Ascending aorta (tissue), 2 donors: ENCODE results near the gene TBC1D10B. TPM values are rescaled to one million over a fixed set of nuclear protein-coding genes. Genes with fewer than 3 reads are reported as not detected.
"Not testable (repeated sequence)": the region's sequence is repeated elsewhere in the genome, so short reads cannot be mapped to it uniquely, and the experiment has no call there.

Experiments
- DNase-seq, 2 donors: peaks; one replicate each; pipeline ENCODE4 v3.0.0-alpha.2; 2019; ENCODE audit warnings: low spot score in 2 of 2
- H3K27ac ChIP-seq, 2 donors: fragments of 200-600 bp; sonication (generic); one replicate each; pipeline ENCODE4 v1.5.1; 2016 to 2017; ENCODE audit warnings: mild to moderate bottlenecking in 1 of 2
- H3K27me3 ChIP-seq: fragments of 200-600 bp; sonication (generic); one replicate; pipeline ENCODE4 v1.5.1; 2017
- H3K36me3 ChIP-seq, 2 donors: fragments of 200-600 bp; sonication (generic); one replicate each; pipeline ENCODE4 v1.5.1; 2016
- H3K4me1 ChIP-seq, 2 donors: fragments of 200-600 bp; sonication (generic); one replicate each; pipeline ENCODE4 v1.5.1; 2016 to 2017; ENCODE audit warnings: mild to moderate bottlenecking in 1 of 2
- H3K4me3 ChIP-seq, 2 donors: fragments of 200-600 bp; sonication (generic); one replicate each; pipeline ENCODE4 v1.5.1; 2016 to 2017; ENCODE audit warnings: mild to moderate bottlenecking in 1 of 2
- H3K9me3 ChIP-seq, 2 donors: fragments of 200-600 bp; sonication (generic); one replicate each; pipeline ENCODE4 v1.5.1; 2016
- CTCF ChIP-seq, 3 experiments: fragments of 200-600 bp in 2 of 3; fragments of 450-650 bp in 1 of 3; sonication (generic) in 2 of 3; IDR thresholded peaks; one replicate each; pipeline ENCODE4 v1.5.1; 2016 to 2019; ENCODE audit warnings: antibody characterized with exemption in 3 of 3, mild to moderate bottlenecking in 1 of 3, moderate library complexity in 1 of 3
- intact Hi-C: fragments of 100-400 bp; cut with DNase I; formaldehyde crosslinking; loops from one replicate; pipeline ENCODE4 v1.15.1; 2023
- total RNA-seq: library from RNA; depleted of rRNA; stranded (reverse); fragments of >200 nt; gene quantifications from one replicate; pipeline ENCODE4 v1.1.0, GENCODE V29; 2016

Gene TBC1D10B
- total RNA-seq, 1 donor from 2014 or later: 20.9 TPM

- Histone ChIP-seq H3K27ac (no peak overlapping the region), H3K27me3 (no peaks in the 10 kb centered on the region), H3K4me3 (no peak overlapping the region), H3K9me3 (no peaks in the 10 kb centered on the region), H3K4me1 (peaks cover 11 to 15% of the 10 kb centered on the region in 2 donors), H3K36me3 (peaks cover 10 to 14% of the 10 kb centered on the region in 2 donors)
- no peak for DNase-seq
- TF ChIP-seq CTCF (IDR thresholded peaks at IDR 0.05): no peak
- intact Hi-C loops: no loop called here
Measured at GRCh38 chr16:30397776-30398660, 27.7 kb upstream of the TBC1D10B start.

GRCh38 chr16:30397056-30397455, 26.8 kb upstream of the TBC1D10B start:
- Histone ChIP-seq H3K36me3 (peaks cover 10 to 14% of the 10 kb centered on the region in 2 donors), H3K4me1 (peaks cover 11 to 15% of the 10 kb centered on the region in 2 donors), H3K9me3 (no peaks in the 10 kb centered on the region), H3K4me3 (peak overlapping the region in 1 of 2 donors; percentile 98), H3K27ac (no peak overlapping the region), H3K27me3 (no peaks in the 10 kb centered on the region)
- no peak for DNase-seq
- intact Hi-C loops: no loop called here
- TF ChIP-seq CTCF (IDR thresholded peaks at IDR 0.05): no peak

- Histone ChIP-seq H3K4me1 (peaks cover 11 to 15% of the 10 kb centered on the region in 2 donors), H3K36me3 (peaks cover 10 to 14% of the 10 kb centered on the region in 2 donors), H3K4me3 (peak overlapping the region in 1 of 2 donors; percentile 98)
- H3K27ac ChIP-seq, DNase-seq, intact Hi-C loops, H3K27me3 ChIP-seq, H3K9me3 ChIP-seq: not testable (repeated sequence)
Measured at GRCh38 chr16:30396627-30397026, 26.3 kb upstream of the TBC1D10B start.

- TF ChIP-seq CTCF (IDR thresholded peaks at IDR 0.05): no peak
- peak overlapping the region; percentile 81 to 85 for H3K27ac ChIP-seq
- intact Hi-C loops: loop anchor here (1.0 to 2.0 kb wide), 4 partner anchors 11 to 49 kb away; partner anchors contain the start of genes CD2BP2, SEPHS2 and ZNF771
- no peaks in the 10 kb centered on the region for H3K9me3 ChIP-seq
- H3K36me3 ChIP-seq: peaks cover 10 to 14% of the 10 kb centered on the region in 2 donors
- H3K4me3 ChIP-seq: peak overlapping the region; percentile 92 to 98
- H3K4me1 ChIP-seq: peaks cover 11 to 15% of the 10 kb centered on the region in 2 donors
- DNase-seq: no peak
- no peaks in the 10 kb centered on the region for H3K27me3 ChIP-seq
Measured at GRCh38 chr16:30395992-30396585, 25.8 kb upstream of the TBC1D10B start.

- peaks cover 10 to 14% of the 10 kb centered on the region in 2 donors for H3K36me3 ChIP-seq
- no peaks in the 10 kb centered on the region for H3K27me3 ChIP-seq
- intact Hi-C loops: loop anchor here (1.0 to 2.0 kb wide), 4 partner anchors 12 to 49 kb away; partner anchors contain the start of genes CD2BP2, SEPHS2 and ZNF771
- peak within 1 kb of the TSS; percentile 81 to 85 for H3K27ac ChIP-seq
- no peaks in the 10 kb centered on the region for H3K9me3 ChIP-seq
- H3K4me3 ChIP-seq: peak within 1 kb of the TSS; percentile 92 to 98
- TF ChIP-seq CTCF (IDR thresholded peaks at IDR 0.05): peak in 1 of 3 experiments; percentile 68
- peak in 1 of 2 donors; percentile 89 for DNase-seq
- peaks cover 11 to 15% of the 10 kb centered on the region in 2 donors for H3K4me1 ChIP-seq
Measured at GRCh38 chr16:30395155-30395991, 25.1 kb upstream of the TBC1D10B start, which contains the start of gene ZNF48. Gene ZNF48 (plus strand): TSS chr16:30395420. CDS start chr16:30395795, 375 bp downstream.
